Stimulated activated CD4-positive, alpha-beta T cell treated with anti-CD3 and anti-CD28 coated beads, Interleukin-4, amount 100 ng/mL, for 1 hour (primary cell): ENCODE data around the gene ARHGAP15.
A peak's percentile ranks its signal among the peaks of the same experiment; 100 is the strongest.

Experiments used
- DNase-seq: peaks from one replicate; pipeline ENCODE4 v3.0.0-alpha.2; 2020

ARHGAP15 gene

DNA sequence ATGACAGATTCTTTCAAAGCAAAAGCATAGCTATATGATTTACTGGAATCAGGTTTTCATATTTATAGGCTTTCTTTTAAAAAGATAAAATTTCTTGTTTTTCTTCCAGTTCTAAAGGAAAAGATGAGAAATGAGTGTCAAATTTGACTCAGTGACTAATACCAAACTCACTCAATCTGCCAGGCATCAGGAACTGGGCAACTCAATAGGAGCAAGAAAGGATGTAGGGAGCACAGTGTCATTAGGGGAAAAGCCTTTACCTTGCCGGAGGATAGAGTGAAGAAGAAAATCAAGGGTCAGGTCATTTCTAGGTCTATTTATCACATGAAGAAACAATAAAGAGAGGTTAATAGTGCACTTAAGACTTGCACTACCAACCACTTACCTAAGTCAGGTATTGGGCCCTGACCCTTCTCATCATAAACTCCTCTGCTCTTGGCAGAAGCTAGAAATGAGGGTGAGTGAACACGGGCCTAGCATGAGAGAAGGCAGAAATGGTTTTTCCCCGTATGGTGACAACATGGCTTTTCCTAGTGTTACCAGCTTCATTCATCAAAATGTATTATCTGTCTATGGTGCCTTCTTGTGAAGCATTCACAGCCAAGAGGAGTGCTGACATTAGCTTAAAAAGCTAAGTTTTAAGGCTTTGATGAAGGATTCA lies 151.0 kb downstream of the ARHGAP15 start:
- DNase-seq, result no peak

DNA sequence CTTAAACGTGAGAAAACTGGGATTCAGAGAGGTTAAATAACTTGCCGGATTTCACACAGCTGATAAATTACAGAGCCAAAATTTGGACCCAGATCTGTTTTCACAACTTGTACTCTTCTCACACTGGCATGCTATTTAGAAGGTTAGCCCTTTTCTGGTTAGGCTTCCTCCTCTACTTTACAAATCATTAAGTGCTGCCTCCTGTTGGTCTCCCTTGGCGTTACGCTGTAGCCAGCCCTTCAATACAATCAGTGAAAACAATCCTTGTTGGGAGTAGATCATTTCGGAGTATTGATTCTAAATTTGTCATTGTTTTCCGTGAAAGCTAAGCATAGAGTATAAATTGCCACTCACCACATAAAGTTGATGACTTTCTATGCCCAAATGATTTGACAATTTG lies 153.5 kb downstream of the ARHGAP15 start:
- DNase-seq, result peak; percentile 16

DNA sequence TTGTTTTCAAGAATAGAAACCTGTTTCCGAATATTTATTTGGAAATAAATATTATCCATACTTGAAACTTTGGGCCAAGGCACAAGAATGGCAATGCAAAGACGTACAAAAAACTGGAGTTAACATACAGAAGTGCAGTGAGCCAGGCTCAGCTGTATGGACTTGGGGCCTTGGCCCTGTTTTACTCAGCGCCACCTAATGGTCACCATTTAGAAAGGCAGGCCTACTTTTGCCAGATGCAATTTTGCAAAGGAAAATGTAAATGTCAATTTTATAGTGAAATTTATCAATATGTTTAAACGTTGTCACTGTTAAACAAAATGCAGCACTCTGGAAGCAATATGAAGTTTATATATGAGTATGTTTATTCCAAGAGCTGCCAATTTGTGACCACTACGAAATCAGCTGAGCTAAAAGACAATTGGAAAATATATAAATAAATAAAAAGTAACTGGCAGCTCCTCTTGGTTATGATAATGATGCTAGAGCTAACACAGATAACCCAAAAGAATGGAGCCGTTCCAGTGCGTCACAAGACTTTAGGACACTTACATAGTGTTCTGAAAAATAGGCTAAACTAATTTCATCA lies 155.0 kb downstream of the ARHGAP15 start:
- DNase-seq, result peak; percentile 15

GRCh38 chr2:143289025-143289424 lies 159.8 kb downstream of the ARHGAP15 start:
- no peak for DNase-seq

- DNase-seq, result no peak
These were observed 161.0 kb downstream of the ARHGAP15 start for GRCh38 chr2:143290221-143290620.

GRCh38 chr2:143294068-143294467 lies 164.8 kb downstream of the ARHGAP15 start:
- no peak for DNase-seq

DNA sequence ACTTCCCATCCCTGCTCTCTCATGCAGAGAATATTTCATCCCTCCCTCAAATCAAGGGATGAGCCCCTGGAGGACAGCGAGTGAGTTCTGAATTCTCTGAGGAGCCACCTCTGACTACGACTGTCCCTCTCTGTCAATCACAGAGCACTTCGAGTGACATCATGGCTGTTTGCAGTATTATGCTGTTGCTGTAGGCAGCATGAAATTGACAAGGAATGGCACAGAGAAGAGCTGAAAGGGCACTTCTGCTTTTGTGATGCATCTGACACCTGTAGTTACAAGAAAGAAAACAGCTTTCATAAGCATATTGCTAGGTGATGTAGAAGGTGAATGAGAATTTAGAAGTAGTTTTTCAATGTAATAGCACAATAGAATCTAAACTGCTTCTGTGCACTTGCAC lies 166.9 kb downstream of the ARHGAP15 start:
- no peak for DNase-seq

- no peak for DNase-seq
These were observed 168.0 kb downstream of the ARHGAP15 start for GRCh38 chr2:143297182-143297581.

DNA sequence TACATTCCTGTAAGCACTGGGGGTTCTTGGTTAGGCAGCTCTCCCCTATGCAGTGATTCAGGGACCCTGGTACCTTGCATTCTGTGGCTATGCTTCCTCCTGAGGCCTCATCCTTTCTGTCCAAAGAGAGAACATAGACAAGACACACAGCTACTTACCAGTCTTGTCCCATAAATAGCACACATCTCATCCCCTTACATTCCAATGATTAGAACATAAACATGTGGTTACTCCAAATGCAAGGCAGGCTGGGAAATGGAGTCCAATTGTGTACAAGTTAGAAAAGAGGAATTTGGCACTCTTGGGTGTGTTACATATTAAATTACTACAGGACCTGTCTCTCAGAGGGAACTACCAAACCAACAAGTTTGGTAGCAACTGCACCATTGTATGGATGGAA lies 171.3 kb downstream of the ARHGAP15 start:
- no peak for DNase-seq

DNA sequence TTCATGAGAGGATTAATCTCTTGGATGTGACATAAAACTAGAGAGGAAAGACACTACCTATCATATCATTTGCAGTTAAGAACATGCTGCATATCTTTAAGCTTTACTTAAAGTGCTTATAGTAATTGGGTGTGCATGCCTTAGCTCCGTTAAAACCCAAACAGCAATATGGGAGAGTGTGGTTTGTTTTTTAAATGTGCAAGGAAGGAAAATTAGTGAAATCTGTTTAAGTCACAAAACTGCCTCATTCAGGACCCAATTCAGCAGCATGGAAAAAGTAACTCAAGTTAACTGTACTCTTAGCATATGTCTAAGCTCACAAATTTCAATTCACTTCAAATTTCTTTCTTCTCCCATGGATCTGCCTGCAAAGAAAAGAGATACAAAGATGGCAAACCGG lies 182.2 kb downstream of the ARHGAP15 start:
- no peak for DNase-seq

DNA sequence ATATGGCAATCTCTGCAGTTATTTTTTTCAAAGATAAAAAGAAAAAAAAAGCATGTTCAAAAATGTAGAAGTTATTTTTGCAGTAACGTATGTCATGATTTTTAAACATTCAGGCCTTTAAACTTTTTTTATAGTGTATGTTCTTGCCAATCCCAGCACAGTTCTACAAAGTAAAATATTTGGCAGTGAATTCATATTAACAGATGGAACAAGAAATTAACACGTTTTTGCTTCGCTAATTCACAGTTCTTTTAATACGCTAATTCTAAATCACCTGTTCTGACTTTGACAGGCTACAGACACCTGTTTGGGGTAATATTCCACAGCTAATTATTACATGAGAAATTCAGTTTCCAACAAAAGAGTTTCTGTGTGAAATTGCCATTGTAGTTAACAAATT lies 183.2 kb downstream of the ARHGAP15 start:
- no peak for DNase-seq

DNA sequence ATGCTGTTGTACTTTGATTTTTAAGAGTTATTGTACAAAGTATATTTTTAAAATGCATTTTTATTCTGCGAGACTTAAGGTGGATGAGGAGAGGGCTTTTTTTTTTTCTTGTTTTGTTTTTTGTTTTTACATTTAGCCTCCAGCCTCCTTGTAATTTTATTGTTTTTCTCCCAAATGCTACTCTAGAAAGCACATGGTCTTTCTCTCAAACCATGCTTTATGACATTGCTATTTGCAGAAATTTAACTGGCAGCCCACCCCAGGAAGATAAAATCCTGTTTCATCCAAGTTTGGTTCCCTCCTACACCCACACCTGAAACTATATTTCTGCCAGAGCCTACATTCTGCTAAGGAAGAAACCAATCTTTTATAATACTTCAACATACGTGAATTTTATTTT lies 184.6 kb downstream of the ARHGAP15 start:
- DNase-seq, result no peak

GRCh38 chr2:143321994-143322393 lies 192.8 kb downstream of the ARHGAP15 start:
- no peak for DNase-seq

DNA sequence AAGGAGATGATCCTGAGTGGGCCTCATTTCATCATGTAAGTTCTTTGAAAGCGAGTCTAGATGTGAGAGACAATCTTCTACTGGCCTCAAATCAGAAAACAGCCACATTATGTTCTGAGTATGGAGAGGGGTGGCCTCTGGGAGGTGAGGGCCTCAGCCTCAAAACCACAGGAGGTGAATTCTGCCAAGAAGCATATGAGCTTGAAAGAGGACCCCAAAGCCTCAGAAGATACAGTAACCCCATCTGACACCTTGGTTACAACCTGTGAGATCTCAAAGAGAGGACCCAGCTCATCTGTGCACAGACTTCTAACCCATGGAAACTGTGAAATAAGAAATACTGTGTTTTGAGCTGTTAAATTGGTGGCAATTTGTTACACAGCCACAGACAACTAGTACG lies 200.1 kb downstream of the ARHGAP15 start:
- no peak for DNase-seq

DNA sequence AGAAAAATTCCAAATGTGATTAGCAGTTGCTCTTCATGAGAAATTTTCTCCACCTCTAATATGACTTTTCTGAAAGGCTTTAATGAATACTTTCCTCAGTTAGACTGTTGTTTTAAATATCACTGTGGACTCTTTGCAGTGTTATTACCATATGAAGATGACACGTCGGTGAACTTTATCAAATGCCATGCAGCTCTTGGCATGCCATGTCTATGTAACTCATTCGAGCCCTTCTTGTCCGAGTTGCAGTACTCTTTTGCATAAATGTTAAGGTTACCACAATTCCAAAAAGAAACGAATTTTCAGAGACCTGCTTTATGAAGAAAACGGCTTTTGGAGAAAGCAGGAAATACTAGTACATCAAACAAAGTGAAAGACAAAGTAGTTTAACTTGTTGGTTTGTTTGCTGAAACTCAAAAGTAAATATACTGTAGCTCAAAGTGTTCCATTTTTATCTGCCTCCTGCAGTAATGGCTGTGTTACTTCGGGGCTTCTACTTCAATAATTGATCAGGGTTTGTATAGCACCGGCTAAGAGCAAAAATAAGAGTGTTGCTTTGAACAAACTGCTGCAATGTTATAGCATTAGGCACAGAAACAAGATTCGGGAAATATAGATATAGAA lies 204.1 kb downstream of the ARHGAP15 start:
- DNase-seq, result no peak

- no peak for DNase-seq
These were observed 204.6 kb downstream of the ARHGAP15 start for GRCh38 chr2:143333847-143334246.

DNA sequence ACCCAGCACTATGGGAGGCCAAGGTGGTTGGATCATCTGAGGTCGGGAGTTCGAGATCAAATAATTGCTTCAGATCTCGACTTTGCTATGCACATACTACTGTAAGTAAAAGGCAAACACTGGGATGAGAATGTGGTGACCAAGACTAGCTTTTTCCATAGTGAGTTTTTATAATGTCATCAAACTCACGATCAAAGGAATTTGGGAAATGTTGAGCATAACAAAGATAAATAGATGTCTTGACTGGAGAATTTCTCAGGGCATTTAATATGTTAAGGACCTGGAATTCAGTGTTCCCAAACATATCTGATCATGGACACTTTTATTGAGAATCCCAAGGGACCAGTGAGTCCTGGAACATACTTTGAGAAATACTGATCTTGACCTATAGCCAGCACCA lies 205.6 kb downstream of the ARHGAP15 start:
- no peak for DNase-seq

- DNase-seq, result no peak
These were observed 207.5 kb downstream of the ARHGAP15 start for GRCh38 chr2:143336719-143337210.

DNA sequence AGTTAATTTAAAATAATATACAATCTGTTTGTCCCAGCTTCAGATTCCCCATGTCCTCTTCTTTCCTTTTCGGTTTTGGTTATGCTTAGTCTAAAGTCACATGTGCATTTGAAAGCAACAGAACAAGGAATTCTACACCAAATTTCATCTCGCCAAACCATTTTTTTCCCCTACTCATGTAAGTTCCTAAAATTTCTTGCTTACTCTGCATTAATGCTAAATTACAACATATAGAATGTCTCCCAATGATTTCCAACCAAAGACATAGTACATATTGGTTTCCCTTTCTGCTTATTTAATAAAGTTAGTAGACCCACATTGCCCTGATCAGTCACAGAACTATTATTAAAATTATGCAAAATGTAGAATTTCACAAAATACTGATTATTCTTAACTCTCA lies 212.3 kb downstream of the ARHGAP15 start:
- DNase-seq, result no peak

GRCh38 chr2:143344780-143345179 lies 215.6 kb downstream of the ARHGAP15 start:
- no peak for DNase-seq

DNA sequence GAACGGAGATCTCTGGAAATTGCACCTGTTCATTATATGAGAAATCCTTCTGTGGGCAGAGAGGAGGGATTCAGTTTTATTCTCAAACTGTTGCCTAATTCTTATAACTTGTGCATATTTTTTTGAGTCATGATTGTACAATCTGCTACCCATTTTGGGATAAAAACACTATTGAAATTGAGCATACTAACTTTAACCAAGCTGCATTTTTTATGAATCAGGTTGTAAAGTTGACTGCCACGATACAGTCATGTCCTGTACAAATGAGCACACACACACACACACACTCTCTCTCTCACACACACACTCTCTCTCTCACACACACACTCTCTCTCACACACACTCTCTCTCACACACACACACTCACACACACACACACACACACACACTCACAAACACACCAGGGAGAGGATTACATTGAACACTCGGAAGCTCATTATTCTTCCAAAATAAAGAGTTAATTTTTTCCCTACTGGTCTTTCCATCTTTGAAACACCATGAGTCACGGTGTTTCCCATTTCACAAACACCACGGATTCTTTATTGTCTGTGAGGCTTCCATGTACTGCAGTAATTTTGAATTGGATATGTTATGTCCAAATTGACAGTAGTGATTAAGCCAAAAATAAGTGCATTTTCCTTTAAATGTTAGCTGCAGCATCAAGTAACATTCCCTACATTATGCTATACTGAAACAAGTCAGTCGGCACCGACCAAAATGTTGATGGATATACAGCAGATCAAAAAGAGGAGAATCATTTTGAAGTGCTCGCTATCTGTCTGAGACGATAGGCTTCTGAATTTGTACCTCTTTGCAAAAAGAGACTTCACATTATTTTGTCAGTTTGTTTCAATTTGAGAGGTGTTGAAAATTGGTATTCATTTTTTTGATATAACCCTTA lies 216.9 kb downstream of the ARHGAP15 start:
- DNase-seq, result no peak

DNA sequence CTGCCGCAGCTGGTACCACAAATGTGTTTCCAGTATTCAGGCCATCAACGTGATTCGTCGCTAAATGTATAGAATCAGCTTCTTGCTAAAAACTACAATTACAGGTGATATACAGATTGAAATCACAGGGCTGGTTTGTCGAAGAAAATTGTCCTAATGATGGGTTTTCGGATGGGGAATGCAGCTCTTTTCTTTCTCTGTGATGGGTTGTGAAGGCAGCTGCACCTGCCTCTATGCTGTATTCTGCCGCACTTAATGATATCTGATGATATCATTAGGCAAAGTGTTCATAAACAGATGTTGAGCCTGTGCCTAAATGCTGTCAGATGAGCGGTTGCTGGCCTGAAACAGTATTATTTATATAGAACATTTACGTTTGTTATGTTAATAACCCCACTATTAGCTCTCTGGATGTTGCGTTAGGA lies 218.1 kb downstream of the ARHGAP15 start:
- DNase-seq, result no peak

DNA sequence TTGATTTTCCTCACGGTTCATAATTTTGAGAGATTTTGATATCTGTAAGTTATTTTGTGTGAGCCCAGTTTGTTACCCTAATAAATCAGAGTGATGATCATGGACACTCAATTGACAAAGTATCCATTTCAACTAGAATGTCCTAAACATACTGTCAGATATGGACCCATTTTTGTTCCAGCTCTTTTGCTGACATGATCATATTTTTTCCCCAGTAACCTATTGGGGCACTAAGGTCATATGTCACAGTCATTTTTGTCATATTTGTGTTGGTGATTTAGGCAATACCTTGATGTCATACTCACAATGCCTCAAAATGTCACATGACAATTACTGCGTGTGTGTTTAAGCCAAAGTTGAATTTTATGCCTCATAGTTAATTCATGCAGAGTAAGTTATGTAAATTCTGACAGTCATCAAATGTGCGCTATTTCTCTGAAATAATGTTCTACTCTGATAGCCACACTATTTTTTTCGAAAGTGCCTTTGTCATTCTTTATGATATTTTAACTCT lies 218.7 kb downstream of the ARHGAP15 start:
- DNase-seq, result no peak
